WI38 (cell line): Measurements from ENCODE around the gene CNST.
"Not testable (repeated sequence)": the region's sequence is repeated elsewhere in the genome, so short reads cannot be mapped to it uniquely, and the experiment has no call there.

Experiments
- H3K4me3 ChIP-seq: 2 replicates; pipeline ENCODE4 v1.5.1; 2011; ENCODE audit warnings: low read depth, mild to moderate bottlenecking, control low read depth, low read length
- CTCF ChIP-seq: IDR thresholded peaks from 2 replicates; pipeline ENCODE4 v1.5.1; 2012; ENCODE audit warnings: low read depth, mild to moderate bottlenecking, control low read depth, low read length

Gene CNST

GRCh38 chr1:246569248-246570238, 3.3 kb downstream of the CNST start:
- H3K4me3 ChIP-seq = peak overlapping the region; percentile 12; the same call in 1 of the 2 replicates
- no peak for TF ChIP-seq CTCF

- not testable (repeated sequence) for H3K4me3 ChIP-seq
Measured at GRCh38 chr1:246571309-246571708, 5.1 kb downstream of the CNST start.

- TF ChIP-seq CTCF = no peak
- no peak overlapping the region for H3K4me3 ChIP-seq
Measured at GRCh38 chr1:246571953-246572352, 5.7 kb downstream of the CNST start.

GRCh38 chr1:246572785-246573184, 6.5 kb downstream of the CNST start:
- no peak for TF ChIP-seq CTCF
- no peak overlapping the region for H3K4me3 ChIP-seq

GRCh38 chr1:246573491-246573890, 7.2 kb downstream of the CNST start:
- TF ChIP-seq CTCF = no peak
- H3K4me3 ChIP-seq = no peak overlapping the region

GRCh38 chr1:246576709-246577032, 10.4 kb downstream of the CNST start:
- no peak for TF ChIP-seq CTCF
- H3K4me3 ChIP-seq = no peak overlapping the region

GRCh38 chr1:246577082-246577719, 10.9 kb downstream of the CNST start:
- no peak for TF ChIP-seq CTCF
- H3K4me3 ChIP-seq = no peak overlapping the region
